ENCODE results near the gene SMIM22.

The SMIM22 gene

GRCh38 chr16:4795828-4796572, 831 bp downstream of the SMIM22 start:
- DNase-seq (ENCODE audit: low read depth in 3 of 3): no peak

GRCh38 chr16:4796982-4797804, 2.0 kb downstream of the SMIM22 start:
- DNase-seq (ENCODE audit: low read depth in 3 of 3): no peak

DNA sequence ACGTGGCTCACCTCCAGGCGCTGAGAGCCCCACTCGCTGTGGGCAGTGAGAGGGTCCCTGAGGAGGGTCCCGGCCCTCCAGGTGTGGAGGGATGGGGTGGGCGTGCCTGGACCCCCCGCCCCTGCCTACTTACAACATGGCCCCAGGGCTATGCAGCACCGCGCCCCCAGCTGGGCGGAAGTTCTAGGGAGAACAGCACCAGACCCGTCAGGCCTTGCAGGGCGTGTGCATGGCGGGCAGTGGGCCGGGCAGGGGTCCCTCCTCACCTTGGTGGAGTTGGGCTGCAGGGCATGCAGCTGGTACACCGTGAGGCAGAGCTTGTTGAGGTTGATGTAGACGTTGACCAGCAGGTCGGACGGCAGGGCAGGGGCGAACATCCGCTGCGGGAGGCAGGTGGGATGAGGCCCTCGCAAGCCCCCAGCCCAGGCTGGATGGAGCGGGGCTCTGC, 2.7 kb downstream of the SMIM22 start:
- no peak for DNase-seq (ENCODE audit: low read depth in 3 of 3)

GRCh38 chr16:4798456-4798855, 3.3 kb downstream of the SMIM22 start:
- no peak for DNase-seq (ENCODE audit: low read depth in 3 of 3)

DNA sequence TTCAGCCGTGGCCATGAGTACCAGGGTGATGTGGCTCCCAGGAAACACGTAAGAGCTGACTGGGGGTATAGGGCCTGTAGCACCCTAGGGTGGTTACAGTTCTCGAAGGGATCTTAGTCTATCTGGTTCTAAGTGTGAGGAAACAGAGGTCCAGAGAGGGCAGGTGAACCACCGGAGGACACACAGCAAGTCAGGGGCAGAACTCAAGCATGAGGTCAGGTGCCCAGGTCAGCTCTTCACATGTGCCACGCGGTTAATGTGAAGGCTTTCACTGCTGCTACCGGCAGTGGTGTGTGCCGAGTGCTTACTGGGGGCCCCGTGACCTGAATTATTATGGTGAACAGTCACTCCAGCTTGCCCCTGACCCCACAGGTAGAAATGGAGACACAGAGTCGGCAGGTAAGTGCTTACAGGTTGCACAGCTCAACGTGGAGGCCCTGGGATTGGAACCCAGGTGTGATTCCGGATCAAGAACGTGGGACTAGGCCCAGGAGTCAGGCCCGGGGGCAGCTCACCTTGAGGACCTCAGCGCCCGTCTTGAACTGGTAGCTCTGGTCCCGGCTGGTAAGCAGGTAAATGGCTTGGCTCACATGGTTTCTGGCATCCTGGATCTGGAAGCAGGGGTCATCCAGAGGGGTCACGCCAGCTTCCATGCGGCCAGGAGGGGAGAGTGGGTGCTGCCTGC, 4.1 kb downstream of the SMIM22 start:
- no peak for DNase-seq (ENCODE audit: low read depth in 3 of 3)

GRCh38 chr16:4800290-4801041, 5.3 kb downstream of the SMIM22 start:
- DNase-seq (ENCODE audit: low read depth in 3 of 3): no peak

- DNase-seq (ENCODE audit: low read depth in 3 of 3): no peak
These were observed 6.1 kb downstream of the SMIM22 start for GRCh38 chr16:4801051-4801961.

DNA sequence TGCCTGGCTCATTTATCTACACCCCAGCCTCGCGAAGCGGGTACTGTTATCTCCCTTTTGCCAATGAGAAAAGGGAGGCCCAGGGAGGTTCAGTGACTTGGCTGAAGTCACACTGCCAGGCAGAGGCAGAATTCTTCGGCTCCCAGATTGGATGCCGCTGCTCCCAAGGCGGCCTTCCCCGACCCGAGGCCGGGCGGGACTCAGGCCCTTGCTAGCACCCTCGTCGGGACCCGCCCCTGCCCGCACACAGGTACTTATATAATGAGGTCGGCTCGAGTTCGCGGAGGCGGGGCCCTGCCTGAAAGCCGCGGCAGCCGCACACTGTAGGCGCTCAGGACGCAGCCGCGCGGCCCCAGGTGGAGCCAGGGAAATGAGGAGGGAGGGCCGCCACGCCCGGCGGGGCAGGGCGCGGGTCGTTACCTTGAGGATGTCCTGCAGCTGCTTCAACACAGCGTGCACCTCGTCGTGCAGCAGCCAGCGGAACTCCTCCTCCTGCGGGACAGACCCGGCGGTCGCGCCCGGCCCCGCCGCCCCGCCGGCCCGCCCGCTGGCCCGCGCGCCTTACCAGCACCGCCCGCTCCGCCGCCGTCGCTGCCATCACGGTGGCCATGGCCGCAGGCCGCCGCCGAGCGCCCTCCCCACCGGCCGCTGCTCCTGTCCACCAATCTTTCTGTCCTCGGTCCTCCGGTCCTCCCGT, 6.9 kb downstream of the SMIM22 start, which contains the start of gene ROGDI:
TSS of gene ROGDI (minus strand) at position 672 of the 697 bp plus-strand sequence. CDS start at position 610, 62 bp downstream.
- peak; percentile 39 to 65 (median 46) for DNase-seq (ENCODE audit: low read depth in 3 of 3)

DNA sequence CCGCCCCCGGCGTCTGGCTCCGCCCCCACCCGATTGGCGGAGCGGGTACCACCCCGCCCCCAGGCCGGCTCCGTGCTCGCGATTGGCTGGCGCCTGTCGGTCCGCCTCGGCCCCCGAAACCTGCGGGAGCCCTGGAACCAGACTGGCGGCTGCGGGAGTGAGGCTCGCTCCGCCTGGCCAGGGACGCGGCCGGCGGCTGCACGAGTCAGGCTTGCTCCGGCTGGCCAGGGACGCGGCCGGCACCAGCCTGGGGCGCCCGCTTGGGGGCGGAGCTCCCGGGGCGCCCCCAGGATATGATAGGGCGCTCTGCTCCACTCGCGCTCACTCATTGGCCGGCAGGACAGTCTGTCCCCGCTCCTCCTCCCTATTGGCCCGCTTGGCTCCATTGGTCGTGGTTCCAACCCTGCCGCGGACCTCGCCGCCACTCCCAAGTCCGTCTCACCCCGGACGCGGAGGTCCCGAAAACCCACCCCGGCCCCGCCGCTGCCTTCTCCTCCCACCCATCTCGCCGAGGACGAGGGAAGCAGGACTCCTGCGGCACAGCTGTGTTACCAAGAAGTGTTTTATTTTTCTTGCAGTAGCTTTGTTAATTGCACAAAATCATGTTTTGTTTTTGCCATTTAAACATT, 7.6 kb downstream of the SMIM22 start:
- peak; percentile 71 to 93 (median 73) for DNase-seq (ENCODE audit: low read depth in 3 of 3)

DNA sequence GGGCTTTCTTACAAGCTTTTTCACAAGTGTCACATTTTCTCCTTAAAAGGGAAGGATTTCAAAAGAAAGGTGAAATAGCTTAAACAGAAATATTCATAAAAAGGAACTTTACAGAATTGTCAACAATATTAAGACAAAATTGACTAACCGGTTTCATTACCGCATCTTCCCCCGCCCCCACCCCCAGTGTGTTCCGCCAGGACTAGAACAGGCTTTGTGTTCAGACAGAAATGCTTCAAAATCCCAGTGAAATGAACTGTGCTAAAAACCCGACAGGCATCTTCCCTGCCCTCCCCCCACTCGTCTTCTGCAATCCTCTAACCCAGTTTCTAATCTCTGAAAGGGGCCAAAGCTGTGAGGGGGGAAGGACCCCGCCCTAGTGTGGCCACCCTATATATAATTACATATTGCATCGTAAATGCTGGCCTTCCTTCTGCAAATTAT, 8.3 kb downstream of the SMIM22 start:
- DNase-seq (ENCODE audit: low read depth in 3 of 3): no peak

GRCh38 chr16:4803898-4804762, 9.0 kb downstream of the SMIM22 start:
- DNase-seq (ENCODE audit: low read depth in 3 of 3): no peak

GRCh38 chr16:4805231-4805630, 10.1 kb downstream of the SMIM22 start:
- DNase-seq (ENCODE audit: low read depth in 3 of 3): no peak

- no peak for DNase-seq (ENCODE audit: low read depth in 3 of 3)
These were observed 11.1 kb downstream of the SMIM22 start for GRCh38 chr16:4806280-4806679.

DNA sequence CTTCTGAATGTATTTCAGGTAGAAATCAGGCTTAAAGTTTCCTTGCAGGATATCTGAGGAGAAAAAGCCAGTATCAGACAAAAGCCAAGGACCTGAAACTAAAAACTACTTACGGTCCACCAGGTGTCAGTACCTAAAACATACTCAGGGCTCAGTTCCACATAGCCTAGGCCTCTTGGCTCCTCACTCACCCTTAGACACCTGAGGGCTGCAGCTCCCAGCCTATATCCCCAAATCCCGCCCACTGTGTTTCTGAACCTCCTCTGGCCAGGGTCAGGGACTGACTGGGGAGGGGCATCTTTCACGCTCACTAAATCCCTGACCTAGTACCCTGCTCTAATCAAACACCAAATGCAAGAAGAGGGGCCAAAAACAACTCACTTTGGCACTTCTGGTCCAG, 16.1 kb downstream of the SMIM22 start:
- DNase-seq (ENCODE audit: low read depth in 3 of 3): no peak

- no peak for DNase-seq (ENCODE audit: low read depth in 3 of 3)
These were observed 16.6 kb downstream of the SMIM22 start for GRCh38 chr16:4811773-4812172.

DNA sequence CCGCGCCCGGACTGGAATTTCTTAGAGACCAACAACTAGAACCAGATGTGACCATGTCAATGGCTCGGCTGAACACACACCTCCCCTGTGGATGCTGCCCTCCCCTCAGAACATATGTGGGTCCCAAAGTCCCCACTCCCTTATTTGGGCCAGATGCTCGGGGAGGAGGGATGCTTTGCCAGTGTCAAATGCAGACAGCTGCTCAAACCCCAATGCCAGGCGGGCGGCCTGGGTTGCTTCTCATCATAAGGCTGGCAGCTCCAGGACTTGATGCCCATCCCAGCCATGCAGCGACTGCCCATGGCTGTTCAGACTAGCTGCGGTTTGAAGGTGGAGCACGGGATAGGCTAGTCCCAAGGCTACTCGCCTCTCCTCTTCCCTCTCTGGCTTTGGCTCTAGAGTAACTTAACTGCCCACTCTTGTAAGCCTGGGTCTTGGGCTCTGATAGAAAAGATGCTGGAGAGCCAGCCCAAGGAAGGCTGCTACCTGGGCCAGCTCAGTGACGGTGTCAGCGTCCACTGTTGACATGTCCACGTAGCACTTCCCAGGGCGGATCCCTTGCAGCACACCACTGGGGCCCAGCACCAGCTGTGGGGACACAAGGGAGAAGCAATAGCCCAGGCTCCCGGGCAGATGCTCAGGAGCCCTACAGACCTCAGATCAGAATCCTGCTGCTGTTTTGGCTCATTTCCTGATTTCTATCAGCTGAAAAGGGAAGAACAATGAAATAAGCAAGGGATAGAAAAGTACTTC, 18.3 kb downstream of the SMIM22 start:
- no peak for DNase-seq (ENCODE audit: low read depth in 3 of 3)

GRCh38 chr16:4814046-4814445, 18.9 kb downstream of the SMIM22 start:
- DNase-seq (ENCODE audit: low read depth in 3 of 3): no peak

All from stimulated activated CD4-positive, alpha-beta T cell treated with anti-CD3 and anti-CD28 coated beads, TNF-alpha, amount 100 ng/mL, for 48 hours (primary cell).